ENCODE results near the gene LPCAT1. TPM values are rescaled to one million over a fixed set of nuclear protein-coding genes. Genes with fewer than 3 reads are reported as not detected.
A peak's percentile ranks its signal among the peaks of the same experiment; 100 is the strongest.

The LPCAT1 gene
- total and polyA plus RNA-seq, 10 of the 15 experiments (the other 5 are each of a cell fraction or from before 2014, with no cell fraction given): 2.3 to 109 (median 72.7) TPM

DNA sequence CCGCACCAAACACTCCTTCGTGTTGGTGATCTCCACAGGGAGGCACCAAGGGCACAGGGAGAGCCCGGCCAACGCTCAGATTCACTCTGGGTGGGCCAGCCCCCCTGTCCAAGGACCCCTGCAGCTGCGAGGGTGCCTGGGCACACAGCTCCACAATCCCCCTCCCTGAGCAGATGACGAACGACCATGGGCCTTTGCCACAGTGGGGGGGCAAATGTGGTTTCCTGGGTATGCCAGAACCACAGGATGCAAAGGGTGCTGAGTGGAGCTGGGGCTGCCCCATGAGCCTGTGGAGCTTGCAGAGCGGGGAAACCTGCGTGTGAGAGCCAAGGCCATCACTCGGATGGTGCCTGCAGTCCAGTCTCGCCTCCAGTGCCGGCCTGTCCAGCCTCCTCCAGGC lies 31.0 kb downstream of the LPCAT1 start (continued):
- TF ChIP-seq, protein P1, sequence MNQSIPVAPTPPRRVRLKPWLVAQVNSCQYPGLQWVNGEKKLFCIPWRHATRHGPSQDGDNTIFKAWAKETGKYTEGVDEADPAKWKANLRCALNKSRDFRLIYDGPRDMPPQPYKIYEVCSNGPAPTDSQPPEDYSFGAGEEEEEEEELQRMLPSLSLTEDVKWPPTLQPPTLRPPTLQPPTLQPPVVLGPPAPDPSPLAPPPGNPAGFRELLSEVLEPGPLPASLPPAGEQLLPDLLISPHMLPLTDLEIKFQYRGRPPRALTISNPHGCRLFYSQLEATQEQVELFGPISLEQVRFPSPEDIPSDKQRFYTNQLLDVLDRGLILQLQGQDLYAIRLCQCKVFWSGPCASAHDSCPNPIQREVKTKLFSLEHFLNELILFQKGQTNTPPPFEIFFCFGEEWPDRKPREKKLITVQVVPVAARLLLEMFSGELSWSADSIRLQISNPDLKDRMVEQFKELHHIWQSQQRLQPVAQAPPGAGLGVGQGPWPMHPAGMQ (IDR thresholded peaks at IDR 0.05; ENCODE audit: borderline replicate concordance): no peak
- TF ChIP-seq, protein P2, sequence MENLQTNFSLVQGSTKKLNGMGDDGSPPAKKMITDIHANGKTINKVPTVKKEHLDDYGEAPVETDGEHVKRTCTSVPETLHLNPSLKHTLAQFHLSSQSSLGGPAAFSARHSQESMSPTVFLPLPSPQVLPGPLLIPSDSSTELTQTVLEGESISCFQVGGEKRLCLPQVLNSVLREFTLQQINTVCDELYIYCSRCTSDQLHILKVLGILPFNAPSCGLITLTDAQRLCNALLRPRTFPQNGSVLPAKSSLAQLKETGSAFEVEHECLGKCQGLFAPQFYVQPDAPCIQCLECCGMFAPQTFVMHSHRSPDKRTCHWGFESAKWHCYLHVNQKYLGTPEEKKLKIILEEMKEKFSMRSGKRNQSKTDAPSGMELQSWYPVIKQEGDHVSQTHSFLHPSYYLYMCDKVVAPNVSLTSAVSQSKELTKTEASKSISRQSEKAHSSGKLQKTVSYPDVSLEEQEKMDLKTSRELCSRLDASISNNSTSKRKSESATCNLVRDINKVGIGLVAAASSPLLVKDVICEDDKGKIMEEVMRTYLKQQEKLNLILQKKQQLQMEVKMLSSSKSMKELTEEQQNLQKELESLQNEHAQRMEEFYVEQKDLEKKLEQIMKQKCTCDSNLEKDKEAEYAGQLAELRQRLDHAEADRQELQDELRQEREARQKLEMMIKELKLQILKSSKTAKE (IDR thresholded peaks at IDR 0.05; ENCODE audit: low read depth, poor library complexity, severe bottlenecking): no peak
- TF ChIP-seq TCF12 (IDR thresholded peaks at IDR 0.05; ENCODE audit: low read depth, low read length) (no peak), RAD51 (IDR thresholded peaks at IDR 0.05) (no peak), MTA3 (IDR thresholded peaks at IDR 0.05; ENCODE audit: borderline replicate concordance, low read length) (no peak), CHD4 (IDR thresholded peaks at IDR 0.05) (no peak), EP300 (IDR thresholded peaks at IDR 0.05; ENCODE audit: borderline replicate concordance in 1 of 2, control insufficient read depth in 1 of 2, low read depth in 2 of 2, low read length in 2 of 2) (no peak), BHLHE40 (IDR thresholded peaks at IDR 0.05; ENCODE audit: borderline replicate concordance in 1 of 2, low read depth in 2 of 2, low read length in 1 of 2) (peak; percentile 6 to 52; a peak in 1 of 4 replicates), BRCA1 (IDR thresholded peaks at IDR 0.05; ENCODE audit: low read depth, low read length) (no peak)
